Skeletal muscle cell (primary cell): ENCODE measurements around the gene CTAGE6.
"Not testable (repeated sequence)": the region's sequence is repeated elsewhere in the genome, so short reads cannot be mapped to it uniquely, and the experiment has no call there.

Experiments
- DNase-seq: peaks from one replicate; pipeline ENCODE4 v3.0.0-alpha.2; 2010; ENCODE audit warnings: low read depth
- H3K4me3 ChIP-seq: 2 replicates; pipeline ENCODE4 v1.5.1; 2011; ENCODE audit warnings: low read depth, mild to moderate bottlenecking, control low read depth, low read length, moderate library complexity

Gene CTAGE6

GRCh38 chr7:143757596-143757995 is at the start of gene CTAGE6:
Gene CTAGE6 (minus strand): TSS chr7:143757696. CDS start chr7:143757658, 38 bp downstream.
- not testable (repeated sequence) for H3K4me3 ChIP-seq, DNase-seq

- not testable (repeated sequence) for DNase-seq, H3K4me3 ChIP-seq
These were observed 49.2 kb upstream of the CTAGE6 start for GRCh38 chr7:143806664-143807071.

- DNase-seq, H3K4me3 ChIP-seq: not testable (repeated sequence)
These were observed 40.4 kb upstream of the CTAGE6 start for GRCh38 chr7:143797896-143798290.

GRCh38 chr7:143797119-143797895 is 39.8 kb upstream of the CTAGE6 start:
- DNase-seq, H3K4me3 ChIP-seq: not testable (repeated sequence)

GRCh38 chr7:143795653-143796052 is 38.2 kb upstream of the CTAGE6 start:
- not testable (repeated sequence) for DNase-seq, H3K4me3 ChIP-seq

- not testable (repeated sequence) for DNase-seq, H3K4me3 ChIP-seq
These were observed 35.1 kb upstream of the CTAGE6 start for GRCh38 chr7:143792633-143793032.

GRCh38 chr7:143785415-143786182 is 28.1 kb upstream of the CTAGE6 start:
- not testable (repeated sequence) for H3K4me3 ChIP-seq, DNase-seq

- DNase-seq, result not testable (repeated sequence)
These were observed 22.1 kb upstream of the CTAGE6 start for GRCh38 chr7:143779591-143779990.

GRCh38 chr7:143772738-143773468 is 15.4 kb upstream of the CTAGE6 start:
- DNase-seq, result not testable (repeated sequence)

More at GRCh38 chr7:143779591-143779990, 22.1 kb upstream of the CTAGE6 start:
- H3K4me3 ChIP-seq, result not testable (repeated sequence)

GRCh38 chr7:143767531-143767930 is 10.0 kb upstream of the CTAGE6 start:
- not testable (repeated sequence) for H3K4me3 ChIP-seq, DNase-seq

More at GRCh38 chr7:143772738-143773468, 15.4 kb upstream of the CTAGE6 start:
- not testable (repeated sequence) for H3K4me3 ChIP-seq

GRCh38 chr7:143765678-143766077 is 8.2 kb upstream of the CTAGE6 start:
- H3K4me3 ChIP-seq, DNase-seq: not testable (repeated sequence)

- not testable (repeated sequence) for H3K4me3 ChIP-seq, DNase-seq
These were observed 5.6 kb upstream of the CTAGE6 start for GRCh38 chr7:143763065-143763464.

- DNase-seq, H3K4me3 ChIP-seq: not testable (repeated sequence)
These were observed 12.2 kb downstream of the CTAGE6 start for GRCh38 chr7:143745340-143745739.

GRCh38 chr7:143737037-143737819 is 20.3 kb downstream of the CTAGE6 start:
- not testable (repeated sequence) for H3K4me3 ChIP-seq
- DNase-seq, result peak; percentile 8

GRCh38 chr7:143735962-143736361 is 21.5 kb downstream of the CTAGE6 start:
- DNase-seq, result no peak
- no peak overlapping the region for H3K4me3 ChIP-seq

- no peak overlapping the region for H3K4me3 ChIP-seq
- no peak for DNase-seq
These were observed 23.6 kb downstream of the CTAGE6 start for GRCh38 chr7:143733876-143734275.

- DNase-seq, result no peak
- no peak overlapping the region for H3K4me3 ChIP-seq
These were observed 29.1 kb downstream of the CTAGE6 start for GRCh38 chr7:143728333-143728862.

GRCh38 chr7:143727561-143727960 is 29.9 kb downstream of the CTAGE6 start:
- not testable (repeated sequence) for DNase-seq, H3K4me3 ChIP-seq

- H3K4me3 ChIP-seq, DNase-seq: not testable (repeated sequence)
These were observed 31.4 kb downstream of the CTAGE6 start for GRCh38 chr7:143726143-143726542.
